B cell (primary cell): ENCODE results near the gene PRKX. TPM values are rescaled to one million over a fixed set of nuclear protein-coding genes. Genes with fewer than 3 reads are reported as not detected.

Source experiments
- ATAC-seq: fragments of 200-7000 bp; cut with Tn5 transposase; one replicate; pipeline ENCODE4 v1.10.0; 2021; ENCODE audit warnings: low read depth, mild to moderate bottlenecking, moderate number of reproducible peaks, moderate library complexity
- CTCF ChIA-PET: fragments of 350-600 bp; sonication (Branson Sonifier 250); formaldehyde crosslinking; loops from one replicate; lab custom pipeline; 2021; ENCODE audit warnings: antibody characterized with exemption, inconsistent platforms; lab: Charles Lee
- POLR2A ChIA-PET: fragments of 350-600 bp; sonication (Branson Sonifier 250); formaldehyde crosslinking; loops from one replicate; lab custom pipeline; 2021; ENCODE audit warnings: antibody characterized with exemption; lab: Charles Lee
- DNase-seq: peaks from one replicate; pipeline ENCODE4 v3.0.0; 2013
- H2AFZ ChIP-seq: 2 replicates; pipeline ENCODE4 v1.6.1; 2012; ENCODE audit warnings: mild to moderate bottlenecking, low read depth, low read length; ENCODE audit not compliant: insufficient read depth, poor library complexity, severe bottlenecking
- H3K27ac ChIP-seq, 2 donors: 1 replicate in 1 of 2; 2 replicates in 1 of 2; pipeline ENCODE4 v1.5.1; 2012 to 2013; ENCODE audit warnings: low read length in 2 of 2, mild to moderate bottlenecking in 2 of 2, moderate library complexity in 1 of 2
- H3K27me3 ChIP-seq, 4 experiments: fragments of 200-600 bp in 1 of 4; sonication (generic) in 1 of 4; replicated peaks in 1 of 4; 1 replicate in 2 of 4; 2 replicates in 2 of 4; pipeline versions ENCODE4 v1.6.1 to v1.7.0; 2013 to 2016; ENCODE audit warnings: low read length in 3 of 4, mild to moderate bottlenecking in 2 of 4, mixed read lengths in 1 of 4, moderate library complexity in 1 of 4; ENCODE audit not compliant: insufficient read depth in 4 of 4, control insufficient read depth in 3 of 4; ENCODE audit errors: control extremely low read depth in 1 of 4
- H3K36me3 ChIP-seq, 2 experiments: replicated peaks in 1 of 2; 1 replicate in 1 of 2; 2 replicates in 1 of 2; pipeline versions ENCODE4 v1.6.1 to v1.7.1; 2013; ENCODE audit warnings: low read length in 1 of 2; ENCODE audit not compliant: insufficient read depth in 2 of 2, control insufficient read depth in 1 of 2; ENCODE audit errors: control extremely low read depth in 1 of 2, extremely low read depth in 1 of 2
- H3K4me1 ChIP-seq, 2 donors: fragments of 200-600 bp in 1 of 2; sonication (generic) in 1 of 2; 1 replicate in 1 of 2; 2 replicates in 1 of 2; pipeline versions ENCODE4 v1.5.1 to v1.6.1; 2013 to 2017; ENCODE audit warnings: low read length in 2 of 2; ENCODE audit not compliant: control insufficient read depth in 2 of 2, insufficient read depth in 2 of 2
- H3K4me2 ChIP-seq: replicated peaks from 2 replicates; pipeline ENCODE3; 2012; ENCODE audit warnings: mild to moderate bottlenecking, low read depth, low read length; ENCODE audit not compliant: poor library complexity, severe bottlenecking
- H3K4me3 ChIP-seq, 5 experiments: fragments of 200-600 bp in 1 of 5; sonication (generic) in 1 of 5; 1 replicate in 3 of 5; 2 replicates in 2 of 5; pipeline versions ENCODE4 v1.5.1 to v1.7.0; 2011 to 2016; ENCODE audit warnings: low read length in 4 of 5, mild to moderate bottlenecking in 4 of 5, low read depth in 2 of 5, control low read depth in 1 of 5, moderate library complexity in 1 of 5; ENCODE audit not compliant: insufficient read depth in 1 of 5; ENCODE audit errors: control extremely low read depth in 1 of 5, extremely low read depth in 1 of 5
- H3K79me2 ChIP-seq: fragments of 200-600 bp; sonication (generic); one replicate; pipeline ENCODE4 v1.6.0; 2016; ENCODE audit warnings: low read length; ENCODE audit not compliant: control insufficient read depth, insufficient read depth
- H3K9ac ChIP-seq: fragments of 200-600 bp; sonication (generic); 2 replicates; pipeline ENCODE4 v1.6.1; 2017; ENCODE audit warnings: mild to moderate bottlenecking, low read length, moderate library complexity
- H3K9me3 ChIP-seq, 3 donors: one replicate each; pipeline versions ENCODE4 v1.6.1 to v1.7.1; 2013; ENCODE audit warnings: low read length in 2 of 3; ENCODE audit not compliant: control insufficient read depth in 2 of 3, insufficient read depth in 1 of 3; ENCODE audit errors: control extremely low read depth in 1 of 3
- H4K20me1 ChIP-seq: 2 replicates; pipeline ENCODE4 v1.6.0; 2012; ENCODE audit warnings: mild to moderate bottlenecking, low read length; ENCODE audit not compliant: insufficient read depth, control insufficient read depth, poor library complexity, severe bottlenecking
- H3K27ac Mint-ChIP-seq: one replicate; pipeline ENCODE4 v1.8.0; 2021; ENCODE audit warnings: mixed read lengths
- H3K27me3 Mint-ChIP-seq: one replicate; pipeline ENCODE4 v1.8.0; 2021; ENCODE audit warnings: mixed read lengths
- H3K4me1 Mint-ChIP-seq: one replicate; pipeline ENCODE4 v1.8.0; 2021; ENCODE audit warnings: mixed read lengths
- H3K4me3 Mint-ChIP-seq: one replicate; pipeline ENCODE4 v1.8.0; 2021; ENCODE audit warnings: mixed read lengths
- H3K9me3 Mint-ChIP-seq: one replicate; pipeline ENCODE4 v1.8.0; 2022; ENCODE audit warnings: mixed read lengths; ENCODE audit not compliant: insufficient read depth
- EZH2 ChIP-seq: IDR thresholded peaks from 2 replicates; pipeline ENCODE4 v1.6.1; 2012; ENCODE audit warnings: borderline replicate concordance, low read depth, mild to moderate bottlenecking, moderate library complexity, low read length; ENCODE audit not compliant: insufficient read depth, poor library complexity, severe bottlenecking
- WGBS: methylation state at CpG from one replicate; pipeline ENCODE4 v1.1.5; 2013; ENCODE audit warnings: missing lambda C conversion rate; ENCODE audit not compliant: insufficient coverage; 5-methylcytosine and 5-hydroxymethylcytosine counted together
- intact Hi-C: fragments of 100-400 bp; cut with micrococcal nuclease; formaldehyde crosslinking; loops from one replicate; pipeline ENCODE4 v1.10.0; 2022
- polyA plus RNA-seq: library from polyadenylated mRNA; depleted of rRNA; stranded (reverse); fragments of >200 nt; gene quantifications from 2 replicates; pipeline ENCODE4 v1.2.3, GENCODE V29; 2012
- total RNA-seq, 2 donors: library from RNA; stranded (reverse); fragments of 120-200 nt in 1 of 2; gene quantifications; 1 replicate in 1 of 2; 2 replicates in 1 of 2; pipeline versions ENCODE4 v1.2.3 to v1.2.4, GENCODE V29; 2013 to 2022
- TF ChIP-seq, protein P1 (sequence below): fragments of 200-600 bp; IDR thresholded peaks from one replicate; pipeline ENCODE4 v1.8.0; 2022; ENCODE audit warnings: antibody characterized with exemption, mild to moderate bottlenecking

PRKX gene
- total and polyA plus RNA-seq, 2 donors (not counting 1 experiment from before 2014, with no cell fraction given) = 26.2 to 52.5 TPM

DNA sequence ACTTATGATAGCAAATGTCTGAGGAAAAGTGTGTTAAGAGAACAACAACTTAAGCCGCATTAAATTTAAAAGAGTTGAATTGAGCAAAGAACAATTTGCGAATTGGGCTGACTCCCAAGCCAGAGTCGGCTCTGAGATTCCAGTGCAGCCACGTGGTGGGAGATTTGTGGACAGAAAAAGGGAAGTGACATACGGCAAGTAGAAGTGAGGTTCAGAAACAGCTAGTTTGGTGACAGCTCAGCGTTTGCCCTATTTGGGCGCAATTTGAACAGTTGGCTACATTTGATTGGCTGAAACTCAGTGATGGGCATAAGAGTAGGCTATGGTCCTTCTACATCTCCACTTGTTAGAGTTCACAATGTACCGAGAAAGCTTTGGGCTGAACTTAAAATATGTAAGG is 124.0 kb downstream of the PRKX start:
- Mint-ChIP-seq H3K9me3 (no peaks in the 10 kb centered on the region), H3K27me3 (no peaks in the 10 kb centered on the region), H3K4me1 (peaks cover 3% of the 10 kb centered on the region), H3K4me3 (no peak overlapping the region), H3K27ac (no peak overlapping the region)
- no peak for DNase-seq
- WGBS = no CpG with 5 or more reads among the region's 8 CpGs
- intact Hi-C loops = no loop called here
- no peaks in the 10 kb centered on the region for H4K20me1 ChIP-seq
- no peak for TF ChIP-seq EZH2
- TF ChIP-seq, protein P1, sequence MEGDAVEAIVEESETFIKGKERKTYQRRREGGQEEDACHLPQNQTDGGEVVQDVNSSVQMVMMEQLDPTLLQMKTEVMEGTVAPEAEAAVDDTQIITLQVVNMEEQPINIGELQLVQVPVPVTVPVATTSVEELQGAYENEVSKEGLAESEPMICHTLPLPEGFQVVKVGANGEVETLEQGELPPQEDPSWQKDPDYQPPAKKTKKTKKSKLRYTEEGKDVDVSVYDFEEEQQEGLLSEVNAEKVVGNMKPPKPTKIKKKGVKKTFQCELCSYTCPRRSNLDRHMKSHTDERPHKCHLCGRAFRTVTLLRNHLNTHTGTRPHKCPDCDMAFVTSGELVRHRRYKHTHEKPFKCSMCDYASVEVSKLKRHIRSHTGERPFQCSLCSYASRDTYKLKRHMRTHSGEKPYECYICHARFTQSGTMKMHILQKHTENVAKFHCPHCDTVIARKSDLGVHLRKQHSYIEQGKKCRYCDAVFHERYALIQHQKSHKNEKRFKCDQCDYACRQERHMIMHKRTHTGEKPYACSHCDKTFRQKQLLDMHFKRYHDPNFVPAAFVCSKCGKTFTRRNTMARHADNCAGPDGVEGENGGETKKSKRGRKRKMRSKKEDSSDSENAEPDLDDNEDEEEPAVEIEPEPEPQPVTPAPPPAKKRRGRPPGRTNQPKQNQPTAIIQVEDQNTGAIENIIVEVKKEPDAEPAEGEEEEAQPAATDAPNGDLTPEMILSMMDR = no peak
- no peak overlapping the region for H3K9ac ChIP-seq
- H3K79me2 ChIP-seq = no peaks in the 10 kb centered on the region
- H3K9me3 ChIP-seq = no peaks in the 10 kb centered on the region
- CTCF ChIA-PET = interaction anchor here (0.6 kb wide), 1 partner anchor 140 kb away, joined by 4 read pairs; no protein-coding TSS in a partner anchor
- no peak overlapping the region for H3K27ac ChIP-seq
- no peak overlapping the region for H3K4me2 ChIP-seq
- no peak for ATAC-seq
- no peaks in the 10 kb centered on the region for H3K36me3 ChIP-seq
- H3K27me3 ChIP-seq = no peaks in the 10 kb centered on the region
- H2AFZ ChIP-seq = no peak overlapping the region
- POLR2A ChIA-PET = interaction anchor here (0.6 kb wide), 1 partner anchor 55 kb away, joined by 6 read pairs; no protein-coding TSS in a partner anchor
- no peak overlapping the region for H3K4me3 ChIP-seq
- no peaks in the 10 kb centered on the region for H3K4me1 ChIP-seq

DNA sequence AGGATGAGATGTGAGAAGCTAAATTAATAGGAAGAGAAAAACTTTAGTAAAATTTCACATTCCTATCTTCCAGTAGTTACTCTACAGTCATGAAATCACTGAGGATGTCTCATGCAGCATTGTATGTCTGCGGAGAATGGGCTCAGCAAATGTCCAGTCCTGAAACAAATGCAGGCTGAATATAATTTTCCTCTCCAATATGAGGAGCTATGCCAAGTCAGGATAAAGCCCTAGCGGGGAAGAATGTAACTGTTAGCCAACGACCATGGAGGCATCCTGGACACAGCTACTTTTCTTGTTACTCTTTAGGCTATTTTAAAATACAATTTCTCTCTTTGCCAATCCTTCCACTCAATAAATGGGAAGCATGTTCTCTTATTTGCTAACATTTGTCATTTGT is 127.7 kb downstream of the PRKX start:
- POLR2A ChIA-PET = no interaction called here
- H3K4me3 Mint-ChIP-seq = no peak overlapping the region
- WGBS = 82% methylated on average over 2 of the region's 3 CpGs

More for the DNA sequence above, 127.7 kb downstream of the PRKX start:
- intact Hi-C loops = no loop called here
- Histone ChIP-seq H3K79me2 (no peaks in the 10 kb centered on the region), H4K20me1 (no peaks in the 10 kb centered on the region), H3K36me3 (no peaks in the 10 kb centered on the region), H3K27ac (no peak overlapping the region), H3K9me3 (no peaks in the 10 kb centered on the region), H3K4me1 (no peaks in the 10 kb centered on the region), H2AFZ (no peak overlapping the region), H3K4me2 (no peak overlapping the region), H3K4me3 (no peak overlapping the region), H3K27me3 (no peaks in the 10 kb centered on the region), H3K9ac (no peak overlapping the region)
- CTCF ChIA-PET = no interaction called here
- no peak for ATAC-seq
- Mint-ChIP-seq H3K27me3 (no peaks in the 10 kb centered on the region), H3K4me1 (peaks cover 3% of the 10 kb centered on the region), H3K9me3 (no peaks in the 10 kb centered on the region), H3K27ac (no peak overlapping the region)
- no peak for TF ChIP-seq EZH2
- TF ChIP-seq, protein P1 = no peak
- DNase-seq = no peak
